H1 (cell line): ENCODE results near the gene PRSS2.

Experiments
- BCL11A ChIP-seq, 2 experiments: IDR thresholded peaks; one replicate each; pipeline ENCODE4 v1.6.1; 2011; ENCODE audit warnings: low read depth in 2 of 2, low read length in 2 of 2, mild to moderate bottlenecking in 2 of 2
- POLR2A ChIP-seq, 2 experiments: IDR thresholded peaks; 1 replicate in 1 of 2; 2 replicates in 1 of 2; pipeline ENCODE4 v1.6.1; 2011; ENCODE audit warnings: low read depth in 2 of 2, low read length in 2 of 2, mild to moderate bottlenecking in 2 of 2; ENCODE audit errors: control extremely low read depth in 1 of 2
- TAF7 ChIP-seq: optimal IDR thresholded peaks from 2 replicates; pipeline ENCODE3; 2011; ENCODE audit warnings: low read depth, mild to moderate bottlenecking, inconsistent platforms, low read length, moderate library complexity, borderline replicate concordance

- no peak for TF ChIP-seq BCL11A (IDR thresholded peaks at IDR 0.05; ENCODE audit: low read depth in 2 of 2, low read length in 2 of 2)
- no peak for TF ChIP-seq TAF7
- TF ChIP-seq POLR2A (IDR thresholded peaks at IDR 0.05; ENCODE audit: control extremely low read depth in 1 of 2, low read depth in 2 of 2, low read length in 2 of 2): no peak
Observed at GRCh38 chr7:142788303-142789289, 17.8 kb downstream of the PRSS2 start.
